Mesothelial cell of epicardium (in vitro differentiated cells): Measurements from ENCODE around the gene SLC16A12. TPM values are rescaled to one million over a fixed set of nuclear protein-coding genes. Genes with fewer than 3 reads are reported as not detected.

Experiments
- DNase-seq, 2 experiments: peaks; one replicate each; pipeline ENCODE4 v3.0.0; 2021; ENCODE audit warnings: low spot score in 2 of 2; ENCODE audit not compliant: unreplicated experiment in 2 of 2
- H3K27ac Mint-ChIP-seq: 2 replicates; pipeline ENCODE4 v1.8.0; 2021; ENCODE audit warnings: mixed read lengths
- H3K27me3 Mint-ChIP-seq: 2 replicates; pipeline ENCODE4 v1.8.0; 2021; ENCODE audit warnings: low read depth, mixed read lengths
- H3K36me3 Mint-ChIP-seq: 2 replicates; pipeline ENCODE4 v1.8.0; 2021; ENCODE audit warnings: mixed read lengths
- H3K4me1 Mint-ChIP-seq: 2 replicates; pipeline ENCODE4 v1.8.0; 2021; ENCODE audit warnings: mixed read lengths
- H3K4me3 Mint-ChIP-seq: 2 replicates; pipeline ENCODE4 v1.8.0; 2021; ENCODE audit warnings: mild to moderate bottlenecking, moderate library complexity, mixed read lengths
- H3K9me3 Mint-ChIP-seq: 2 replicates; pipeline ENCODE4 v1.8.0; 2021; ENCODE audit warnings: mixed read lengths
- total RNA-seq: library from RNA; stranded (reverse); gene quantifications from 3 replicates; pipeline ENCODE4 v1.2.1, GENCODE V29; 2021
- TF ChIP-seq, protein P1 (sequence below): fragments of 200-600 bp; sonication (generic); IDR thresholded peaks from one replicate; pipeline ENCODE4 v1.5.0; 2021; ENCODE audit warnings: antibody characterized with exemption; ENCODE audit not compliant: unreplicated experiment

Gene SLC16A12, protein sequence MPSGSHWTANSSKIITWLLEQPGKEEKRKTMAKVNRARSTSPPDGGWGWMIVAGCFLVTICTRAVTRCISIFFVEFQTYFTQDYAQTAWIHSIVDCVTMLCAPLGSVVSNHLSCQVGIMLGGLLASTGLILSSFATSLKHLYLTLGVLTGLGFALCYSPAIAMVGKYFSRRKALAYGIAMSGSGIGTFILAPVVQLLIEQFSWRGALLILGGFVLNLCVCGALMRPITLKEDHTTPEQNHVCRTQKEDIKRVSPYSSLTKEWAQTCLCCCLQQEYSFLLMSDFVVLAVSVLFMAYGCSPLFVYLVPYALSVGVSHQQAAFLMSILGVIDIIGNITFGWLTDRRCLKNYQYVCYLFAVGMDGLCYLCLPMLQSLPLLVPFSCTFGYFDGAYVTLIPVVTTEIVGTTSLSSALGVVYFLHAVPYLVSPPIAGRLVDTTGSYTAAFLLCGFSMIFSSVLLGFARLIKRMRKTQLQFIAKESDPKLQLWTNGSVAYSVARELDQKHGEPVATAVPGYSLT
- total RNA-seq: 3.0 to 3.1 TPM (median 3.1 TPM) in 3 replicates

- Mint-ChIP-seq H3K36me3 (no peaks in the 10 kb centered on the region), H3K9me3 (no peaks in the 10 kb centered on the region), H3K4me1 (peaks cover 27% of the 10 kb centered on the region), H3K27me3 (peaks cover 31% of the 10 kb centered on the region), H3K4me3 (peak within 1 kb of the TSS; percentile 68), H3K27ac (peak within 1 kb of the TSS; percentile 53)
- peak; percentile 32 to 70 for DNase-seq
- TF ChIP-seq, protein P1, sequence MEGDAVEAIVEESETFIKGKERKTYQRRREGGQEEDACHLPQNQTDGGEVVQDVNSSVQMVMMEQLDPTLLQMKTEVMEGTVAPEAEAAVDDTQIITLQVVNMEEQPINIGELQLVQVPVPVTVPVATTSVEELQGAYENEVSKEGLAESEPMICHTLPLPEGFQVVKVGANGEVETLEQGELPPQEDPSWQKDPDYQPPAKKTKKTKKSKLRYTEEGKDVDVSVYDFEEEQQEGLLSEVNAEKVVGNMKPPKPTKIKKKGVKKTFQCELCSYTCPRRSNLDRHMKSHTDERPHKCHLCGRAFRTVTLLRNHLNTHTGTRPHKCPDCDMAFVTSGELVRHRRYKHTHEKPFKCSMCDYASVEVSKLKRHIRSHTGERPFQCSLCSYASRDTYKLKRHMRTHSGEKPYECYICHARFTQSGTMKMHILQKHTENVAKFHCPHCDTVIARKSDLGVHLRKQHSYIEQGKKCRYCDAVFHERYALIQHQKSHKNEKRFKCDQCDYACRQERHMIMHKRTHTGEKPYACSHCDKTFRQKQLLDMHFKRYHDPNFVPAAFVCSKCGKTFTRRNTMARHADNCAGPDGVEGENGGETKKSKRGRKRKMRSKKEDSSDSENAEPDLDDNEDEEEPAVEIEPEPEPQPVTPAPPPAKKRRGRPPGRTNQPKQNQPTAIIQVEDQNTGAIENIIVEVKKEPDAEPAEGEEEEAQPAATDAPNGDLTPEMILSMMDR: no peak
Observed at GRCh38 chr10:89535171-89536012, at the start of gene SLC16A12. TSS of gene SLC16A12 (minus strand) at chr10:89535594. CDS start at chr10:89462578, 73,016 bp downstream.

DNA sequence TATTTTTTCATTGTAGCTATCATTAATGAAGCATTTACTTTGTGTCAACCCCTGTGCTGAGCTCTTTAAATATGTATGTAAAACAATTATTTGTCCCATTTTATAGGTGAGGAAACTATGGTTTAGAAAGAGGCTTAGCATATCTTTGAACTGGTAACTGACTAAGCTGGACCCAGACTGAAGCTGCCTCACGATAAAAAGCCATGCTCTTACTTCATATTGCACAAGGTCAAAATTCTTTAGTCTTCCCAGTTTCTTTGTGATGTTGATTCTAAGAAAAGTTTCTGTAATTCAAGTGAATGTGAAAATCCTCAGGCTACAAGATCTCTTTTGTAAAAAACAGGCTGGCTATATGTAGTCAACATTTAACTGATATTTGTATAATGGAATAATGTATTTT lies 46.6 kb upstream of the SLC16A12 start:
- H3K27me3 Mint-ChIP-seq: no peaks in the 10 kb centered on the region
- peaks cover 11% of the 10 kb centered on the region for H3K4me1 Mint-ChIP-seq
- peaks cover 16% of the 10 kb centered on the region for H3K36me3 Mint-ChIP-seq
- no peak overlapping the region for H3K4me3 Mint-ChIP-seq
- TF ChIP-seq, protein P1: no peak
- peaks cover 7% of the 10 kb centered on the region for H3K9me3 Mint-ChIP-seq
- no peak for DNase-seq
- no peak overlapping the region for H3K27ac Mint-ChIP-seq

DNA sequence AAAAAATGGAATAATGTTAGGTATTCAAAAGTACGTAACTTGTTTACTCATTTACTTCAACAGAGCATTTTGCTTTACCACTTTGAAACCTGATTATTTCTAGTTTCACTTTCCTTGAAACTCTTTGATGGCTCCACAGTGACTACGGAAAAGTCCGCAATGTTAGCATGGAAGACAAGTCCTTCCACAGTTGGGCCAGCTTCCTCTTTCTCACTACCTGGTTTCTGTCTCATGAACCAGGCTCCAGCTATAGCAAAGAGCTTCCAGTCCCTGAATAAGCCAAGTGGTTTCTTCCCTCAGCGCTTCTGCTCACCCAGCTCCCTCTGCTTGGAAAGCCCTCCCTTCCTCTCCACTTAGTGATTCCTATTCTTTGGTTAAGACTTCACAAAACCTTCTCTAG lies 44.8 kb upstream of the SLC16A12 start:
- TF ChIP-seq, protein P1: no peak
- H3K36me3 Mint-ChIP-seq: peaks cover 22% of the 10 kb centered on the region
- peaks cover 18% of the 10 kb centered on the region for H3K9me3 Mint-ChIP-seq
- DNase-seq: no peak
- no peak overlapping the region for H3K4me3 Mint-ChIP-seq
- no peak overlapping the region for H3K27ac Mint-ChIP-seq
- peaks cover 12% of the 10 kb centered on the region for H3K4me1 Mint-ChIP-seq
- no peaks in the 10 kb centered on the region for H3K27me3 Mint-ChIP-seq

GRCh38 chr10:89576696-89577095 lies 41.3 kb upstream of the SLC16A12 start:
- peaks cover 12% of the 10 kb centered on the region for H3K36me3 Mint-ChIP-seq
- TF ChIP-seq, protein P1: no peak
- H3K9me3 Mint-ChIP-seq: peaks cover 18% of the 10 kb centered on the region
- no peak overlapping the region for H3K27ac Mint-ChIP-seq
- no peak overlapping the region for H3K4me3 Mint-ChIP-seq
- DNase-seq: no peak
- no peaks in the 10 kb centered on the region for H3K27me3 Mint-ChIP-seq
- peaks cover 8% of the 10 kb centered on the region for H3K4me1 Mint-ChIP-seq

- DNase-seq: no peak
- Mint-ChIP-seq H3K27ac (no peak overlapping the region), H3K4me1 (peaks cover 8% of the 10 kb centered on the region), H3K9me3 (peaks cover 18% of the 10 kb centered on the region), H3K4me3 (no peak overlapping the region), H3K27me3 (no peaks in the 10 kb centered on the region), H3K36me3 (peaks cover 12% of the 10 kb centered on the region)
- TF ChIP-seq, protein P1: no peak
Observed at GRCh38 chr10:89576022-89576421, 40.6 kb upstream of the SLC16A12 start.
